Omental fat pad (tissue), 4 donors: ENCODE data around the gene SMPDL3A. TPM values are rescaled to one million over a fixed set of nuclear protein-coding genes. Genes with fewer than 3 reads are reported as not detected.

Experiments
- ATAC-seq: fragments of 150-250 bp; one replicate; pipeline ENCODE4 v1.9.1; 2016; ENCODE audit warnings: mild to moderate bottlenecking, moderate library complexity; ENCODE audit not compliant: low FRiP score
- DNase-seq: peaks from one replicate; pipeline ENCODE4 v3.0.0-alpha.2; 2019; ENCODE audit warnings: low spot score
- small RNA-seq: library from RNA; depleted of rRNA; stranded (forward); fragments of <200 nt; gene quantifications from one replicate; pipeline ENCODE3, GENCODE V24; 2016
- total RNA-seq, 4 donors: library from RNA; depleted of rRNA; stranded (reverse); fragments of >200 nt; gene quantifications; one replicate each; pipeline ENCODE4 v1.1.0, GENCODE V29; 2016
- TF ChIP-seq, protein P1 (sequence below), 3 donors: fragments of 450-650 bp; IDR thresholded peaks; one replicate each; pipeline ENCODE4 v1.5.1; 2016 to 2017; ENCODE audit warnings: antibody characterized with exemption in 3 of 3, mild to moderate bottlenecking in 3 of 3, moderate library complexity in 2 of 3

The SMPDL3A gene
- total RNA-seq, 4 donors from 2014 or later, result 5.8 to 19.1 (median 15.1) TPM

DNA sequence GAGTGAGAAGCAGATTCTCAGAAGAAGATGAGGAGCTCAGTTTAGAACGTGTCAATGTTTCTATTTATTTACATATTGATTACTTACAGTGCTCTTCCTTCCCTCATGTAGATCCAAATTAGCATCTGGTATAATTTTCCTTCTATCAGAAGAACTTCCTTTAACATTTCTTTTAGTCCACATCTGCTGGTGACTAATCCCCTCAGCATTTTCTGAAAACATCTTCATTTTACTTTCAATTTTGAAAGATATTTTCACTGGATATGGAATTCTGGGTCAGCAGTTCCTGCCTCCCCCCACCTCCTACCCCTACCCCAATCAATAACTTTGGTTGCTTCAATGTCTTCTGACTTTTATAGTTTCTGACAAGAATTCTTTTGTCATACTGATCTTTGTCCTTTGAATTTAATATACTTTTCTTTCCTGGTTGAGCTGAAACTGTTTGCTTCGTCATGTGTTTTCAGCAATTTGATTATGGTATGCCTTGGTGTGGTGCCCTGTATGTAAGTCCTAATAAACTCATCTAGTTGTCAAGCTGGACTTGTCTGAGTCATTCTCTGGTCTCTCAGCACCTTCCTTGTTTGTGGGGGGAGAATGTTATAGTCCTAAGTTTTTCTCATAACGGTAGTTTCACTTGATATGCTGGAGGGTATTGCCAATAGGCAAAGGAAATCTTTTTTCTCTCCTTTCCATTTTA is 57.0 kb downstream of the SMPDL3A start:
- ATAC-seq, result no peak
- TF ChIP-seq, protein P1, sequence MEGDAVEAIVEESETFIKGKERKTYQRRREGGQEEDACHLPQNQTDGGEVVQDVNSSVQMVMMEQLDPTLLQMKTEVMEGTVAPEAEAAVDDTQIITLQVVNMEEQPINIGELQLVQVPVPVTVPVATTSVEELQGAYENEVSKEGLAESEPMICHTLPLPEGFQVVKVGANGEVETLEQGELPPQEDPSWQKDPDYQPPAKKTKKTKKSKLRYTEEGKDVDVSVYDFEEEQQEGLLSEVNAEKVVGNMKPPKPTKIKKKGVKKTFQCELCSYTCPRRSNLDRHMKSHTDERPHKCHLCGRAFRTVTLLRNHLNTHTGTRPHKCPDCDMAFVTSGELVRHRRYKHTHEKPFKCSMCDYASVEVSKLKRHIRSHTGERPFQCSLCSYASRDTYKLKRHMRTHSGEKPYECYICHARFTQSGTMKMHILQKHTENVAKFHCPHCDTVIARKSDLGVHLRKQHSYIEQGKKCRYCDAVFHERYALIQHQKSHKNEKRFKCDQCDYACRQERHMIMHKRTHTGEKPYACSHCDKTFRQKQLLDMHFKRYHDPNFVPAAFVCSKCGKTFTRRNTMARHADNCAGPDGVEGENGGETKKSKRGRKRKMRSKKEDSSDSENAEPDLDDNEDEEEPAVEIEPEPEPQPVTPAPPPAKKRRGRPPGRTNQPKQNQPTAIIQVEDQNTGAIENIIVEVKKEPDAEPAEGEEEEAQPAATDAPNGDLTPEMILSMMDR (IDR thresholded peaks at IDR 0.05), result no peak
- DNase-seq, result no peak

DNA sequence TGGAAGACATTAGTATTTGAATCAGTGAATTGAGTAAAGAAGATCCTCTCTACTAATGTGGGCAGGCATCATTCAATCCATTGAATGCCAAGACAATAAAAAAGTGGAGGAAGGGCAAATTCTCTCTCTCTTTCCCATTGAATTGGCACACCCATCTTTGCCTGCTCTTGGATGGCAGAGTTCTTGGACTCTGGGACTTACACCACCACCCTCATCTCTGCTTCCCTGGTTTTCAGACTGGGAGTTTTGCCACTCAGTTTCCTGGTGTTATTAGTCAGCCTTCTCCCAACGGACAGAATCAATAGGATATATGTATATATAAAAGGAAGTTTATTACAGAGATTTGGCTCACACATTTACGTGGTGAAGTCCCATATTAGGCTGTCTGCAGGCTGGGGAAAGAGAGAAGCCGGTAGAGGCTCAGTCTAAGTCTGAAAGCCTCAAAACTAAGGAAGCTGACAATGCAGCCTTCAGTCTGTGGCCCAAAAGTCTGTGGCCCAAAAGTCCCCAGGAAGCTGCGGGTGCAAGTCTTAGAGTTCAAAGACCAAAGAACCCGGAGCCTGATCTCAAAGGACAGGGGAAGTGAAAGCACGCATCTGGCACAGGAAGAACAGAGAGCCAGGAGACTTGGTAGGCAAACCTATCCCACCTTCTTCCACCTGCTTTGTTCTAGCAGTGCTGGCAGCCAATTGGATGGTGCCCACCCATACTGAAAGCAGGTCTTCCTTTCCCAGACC is 64.4 kb downstream of the SMPDL3A start:
- DNase-seq, result no peak
- ATAC-seq, result no peak
- TF ChIP-seq, protein P1 (IDR thresholded peaks at IDR 0.05), result no peak

Small RNAs within 50 kb of the gene (small RNA-seq; reads per million reads assigned to genes)
- gene RN7SL564P, result not detected

Other genes with a start within 250 kb of the SMPDL3A start
- 1 to 10 TPM; 1.1 to 9.8 (median 4.5) TPM for gene PKIB, start 178.9 kb upstream of the SMPDL3A start, total RNA-seq
- gene FABP7, start 9.5 kb upstream of the SMPDL3A start, total RNA-seq, result not detected
- not detected for gene CLVS2, start 207.0 kb downstream of the SMPDL3A start, total RNA-seq